Esophagus muscularis mucosa (tissue), 4 donors: ENCODE measurements around the gene ERBB4. TPM values are rescaled to one million over a fixed set of nuclear protein-coding genes. Genes with fewer than 3 reads are reported as not detected.

Source experiments
- DNase-seq: peaks from one replicate; pipeline ENCODE4 v3.0.0-alpha.2; 2017; ENCODE audit errors: extremely low spot score
- H3K27ac ChIP-seq, 4 donors: fragments of 200-600 bp; sonication (generic); replicated peaks in 1 of 4; 1 replicate in 3 of 4; 2 replicates in 1 of 4; pipeline ENCODE4 v1.5.1; 2016 to 2019; ENCODE audit warnings: mild to moderate bottlenecking in 1 of 4
- H3K27me3 ChIP-seq, 4 donors: fragments of 200-600 bp; sonication (generic); one replicate each; pipeline versions ENCODE4 v1.5.1 to v1.6.0; 2016 to 2019
- H3K36me3 ChIP-seq, 4 donors: fragments of 200-600 bp; sonication (generic); one replicate each; pipeline ENCODE4 v1.5.1; 2016 to 2019
- H3K4me1 ChIP-seq, 4 donors: fragments of 200-600 bp; sonication (generic); one replicate each; pipeline ENCODE4 v1.5.1; 2016 to 2019
- H3K4me3 ChIP-seq, 4 donors: fragments of 200-600 bp; sonication (generic); 1 replicate in 2 of 4; 2 replicates in 2 of 4; pipeline ENCODE4 v1.5.1; 2016 to 2019; ENCODE audit warnings: mild to moderate bottlenecking in 4 of 4, moderate library complexity in 1 of 4
- H3K9me3 ChIP-seq, 4 donors: fragments of 200-600 bp; sonication (generic); 1 replicate in 3 of 4; 2 replicates in 1 of 4; pipeline ENCODE4 v1.5.1; 2016 to 2019
- EP300 ChIP-seq: sonication (generic); formaldehyde crosslinking; IDR thresholded peaks from one replicate; pipeline ENCODE4 v1.6.1; 2017; ENCODE audit warnings: antibody characterized with exemption
- POLR2A ChIP-seq: fragments of 450-650 bp; IDR thresholded peaks from one replicate; pipeline ENCODE4 v1.6.1; 2017; ENCODE audit warnings: antibody characterized with exemption, moderate library complexity, mild to moderate bottlenecking, low read depth
- POLR2AphosphoS5 ChIP-seq, 2 donors: sonication (generic); formaldehyde crosslinking; IDR thresholded peaks; one replicate each; pipeline ENCODE4 v1.6.1; 2017; ENCODE audit warnings: antibody characterized with exemption in 2 of 2
- WGBS: methylation state at CpG from one replicate; pipeline ENCODE4 v1.1.5; 2018; 5-methylcytosine and 5-hydroxymethylcytosine counted together
- intact Hi-C: fragments of 100-400 bp; cut with DNase I; formaldehyde crosslinking; loops from one replicate; pipeline ENCODE4 v1.15.1; 2023
- total RNA-seq, 4 donors: library from RNA; depleted of rRNA; stranded (reverse); fragments of >200 nt; gene quantifications; one replicate each; pipeline versions ENCODE4 v1.1.0 to v1.2.1, GENCODE V29; 2016
- TF ChIP-seq, protein P1 (sequence below), 3 experiments: fragments of 200-600 bp in 2 of 3; fragments of 450-650 bp in 1 of 3; sonication (generic) in 2 of 3; IDR thresholded peaks; one replicate each; pipeline ENCODE4 v1.5.1; 2017 to 2019; ENCODE audit warnings: antibody characterized with exemption in 3 of 3, mild to moderate bottlenecking in 2 of 3, moderate library complexity in 1 of 3

Gene ERBB4
- total RNA-seq, 4 donors from 2014 or later: under 0.01 to 0.19 (median 0.17) TPM

DNA sequence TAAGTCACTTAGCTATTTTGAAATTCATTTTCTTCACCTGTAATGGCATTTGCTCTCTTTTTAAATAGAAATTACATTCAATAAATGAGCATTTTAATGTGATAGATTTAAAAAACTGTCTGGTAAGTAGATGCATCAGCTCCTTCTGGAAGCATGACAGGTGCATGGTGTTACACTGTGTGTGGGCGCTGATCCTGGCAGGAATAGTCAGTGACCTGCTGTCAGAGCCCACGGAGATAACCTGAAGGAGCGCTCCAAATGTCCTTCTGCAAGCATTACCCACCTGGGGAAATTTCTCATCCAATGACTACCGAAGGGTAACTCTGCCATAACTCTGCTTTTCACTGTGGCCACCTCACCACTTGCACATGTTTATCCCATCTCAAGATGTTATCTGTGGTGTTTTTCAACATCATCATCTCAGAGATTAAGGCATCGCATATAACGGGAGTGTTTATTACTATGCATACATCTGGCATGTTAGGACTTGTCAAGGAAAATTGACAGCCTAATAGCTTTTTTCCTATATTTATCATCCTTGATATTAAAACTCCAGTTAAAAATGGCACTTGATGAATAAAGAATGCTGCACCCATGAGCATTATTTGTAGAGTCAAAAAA is 637.3 kb downstream of the ERBB4 start:
- H3K27me3 ChIP-seq: no peaks in the 10 kb centered on the region
- no peak overlapping the region for H3K4me3 ChIP-seq
- no peak for DNase-seq
- no peak for TF ChIP-seq POLR2AphosphoS5 (IDR thresholded peaks at IDR 0.05)
- TF ChIP-seq POLR2A: no peak
- TF ChIP-seq EP300: no peak
- TF ChIP-seq, protein P1, sequence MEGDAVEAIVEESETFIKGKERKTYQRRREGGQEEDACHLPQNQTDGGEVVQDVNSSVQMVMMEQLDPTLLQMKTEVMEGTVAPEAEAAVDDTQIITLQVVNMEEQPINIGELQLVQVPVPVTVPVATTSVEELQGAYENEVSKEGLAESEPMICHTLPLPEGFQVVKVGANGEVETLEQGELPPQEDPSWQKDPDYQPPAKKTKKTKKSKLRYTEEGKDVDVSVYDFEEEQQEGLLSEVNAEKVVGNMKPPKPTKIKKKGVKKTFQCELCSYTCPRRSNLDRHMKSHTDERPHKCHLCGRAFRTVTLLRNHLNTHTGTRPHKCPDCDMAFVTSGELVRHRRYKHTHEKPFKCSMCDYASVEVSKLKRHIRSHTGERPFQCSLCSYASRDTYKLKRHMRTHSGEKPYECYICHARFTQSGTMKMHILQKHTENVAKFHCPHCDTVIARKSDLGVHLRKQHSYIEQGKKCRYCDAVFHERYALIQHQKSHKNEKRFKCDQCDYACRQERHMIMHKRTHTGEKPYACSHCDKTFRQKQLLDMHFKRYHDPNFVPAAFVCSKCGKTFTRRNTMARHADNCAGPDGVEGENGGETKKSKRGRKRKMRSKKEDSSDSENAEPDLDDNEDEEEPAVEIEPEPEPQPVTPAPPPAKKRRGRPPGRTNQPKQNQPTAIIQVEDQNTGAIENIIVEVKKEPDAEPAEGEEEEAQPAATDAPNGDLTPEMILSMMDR (IDR thresholded peaks at IDR 0.05): no peak
- H3K9me3 ChIP-seq: no peaks in the 10 kb centered on the region
- 76% methylated on average over 6 of the region's 6 CpGs for WGBS
- peaks cover 0 to 6% (median 2%) of the 10 kb centered on the region in 4 donors for H3K4me1 ChIP-seq
- H3K27ac ChIP-seq: no peak overlapping the region
- intact Hi-C loops: no loop called here
- no peaks in the 10 kb centered on the region for H3K36me3 ChIP-seq

DNA sequence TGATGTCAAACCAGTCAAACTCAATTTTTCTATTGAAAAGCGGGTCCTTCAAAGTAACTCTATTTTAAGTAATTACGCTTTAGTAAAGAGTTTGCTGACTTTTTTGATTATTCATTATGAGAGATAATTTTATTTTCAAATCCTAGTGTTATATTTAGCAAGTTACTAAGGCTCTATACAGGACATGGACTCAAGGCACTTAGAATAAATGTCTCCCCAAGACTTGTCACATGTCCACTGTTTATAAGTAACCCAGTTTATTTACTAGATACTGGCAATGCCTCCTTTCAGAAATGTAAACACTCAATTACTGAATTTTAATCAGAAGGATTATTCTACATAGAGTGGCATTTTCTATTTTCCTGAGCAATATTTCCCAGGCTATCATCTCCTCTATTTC is 638.1 kb downstream of the ERBB4 start:
- Histone ChIP-seq H3K36me3 (no peaks in the 10 kb centered on the region), H3K27me3 (no peaks in the 10 kb centered on the region), H3K4me1 (peaks cover 0 to 6% (median 2%) of the 10 kb centered on the region in 4 donors), H3K4me3 (no peak overlapping the region), H3K27ac (no peak overlapping the region), H3K9me3 (no peaks in the 10 kb centered on the region)
- no peak for TF ChIP-seq POLR2A
- TF ChIP-seq, protein P1 (IDR thresholded peaks at IDR 0.05): no peak
- no peak for TF ChIP-seq POLR2AphosphoS5 (IDR thresholded peaks at IDR 0.05)
- no peak for TF ChIP-seq EP300
- WGBS: 79% methylated on average over 2 of the region's 2 CpGs
- intact Hi-C loops: no loop called here
- DNase-seq: no peak

DNA sequence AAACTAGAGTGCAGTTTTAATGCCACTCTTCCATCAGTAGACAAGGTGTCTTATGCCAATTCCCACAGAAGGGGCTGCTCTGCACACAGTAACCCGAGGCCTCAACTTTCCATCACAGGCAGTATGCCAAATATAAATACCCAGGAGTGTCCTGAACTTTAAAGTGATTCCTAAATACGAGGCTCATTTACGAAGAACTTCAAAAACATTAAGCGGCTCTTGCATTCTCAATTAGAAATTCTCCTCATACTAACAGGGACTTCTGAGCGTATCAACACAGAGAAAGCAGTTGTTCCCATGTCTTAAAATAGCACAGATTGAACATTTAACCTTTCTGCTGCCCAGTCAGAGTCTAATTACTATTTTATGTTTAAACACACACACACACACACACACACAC is 638.6 kb downstream of the ERBB4 start:
- H3K4me1 ChIP-seq: peaks cover 0 to 6% (median 2%) of the 10 kb centered on the region in 4 donors
- WGBS: 39% methylated on average over 5 of the region's 5 CpGs
- DNase-seq: no peak
- no peak overlapping the region for H3K4me3 ChIP-seq
- TF ChIP-seq POLR2AphosphoS5 (IDR thresholded peaks at IDR 0.05) (no peak), EP300 (no peak), POLR2A (no peak)
- TF ChIP-seq, protein P1 (IDR thresholded peaks at IDR 0.05): no peak
- H3K27me3 ChIP-seq: no peaks in the 10 kb centered on the region
- H3K9me3 ChIP-seq: no peaks in the 10 kb centered on the region
- H3K36me3 ChIP-seq: no peaks in the 10 kb centered on the region
- intact Hi-C loops: no loop called here
- no peak overlapping the region for H3K27ac ChIP-seq

DNA sequence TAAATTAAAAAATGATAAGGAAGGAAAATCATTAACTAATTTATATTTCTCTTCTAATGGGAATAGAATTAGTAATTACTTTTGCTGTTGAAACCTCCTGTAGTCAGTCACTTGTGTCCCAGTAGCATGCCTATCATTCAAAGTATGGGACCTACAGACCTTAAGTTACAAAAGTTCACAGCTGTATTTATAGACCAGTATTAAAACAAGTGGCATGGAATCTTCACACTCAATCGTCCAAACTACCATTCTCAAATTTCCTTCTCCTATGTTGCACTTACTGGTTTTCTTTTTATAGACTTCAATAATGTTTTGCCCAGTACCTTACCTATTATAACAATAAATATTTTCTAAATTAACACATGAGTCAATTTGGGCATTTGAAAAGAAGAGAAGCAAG is 639.9 kb downstream of the ERBB4 start:
- 51% methylated on average over 1 of the region's 1 CpG for WGBS

More for the DNA sequence above, 639.9 kb downstream of the ERBB4 start:
- peaks cover 0 to 6% (median 2%) of the 10 kb centered on the region in 4 donors for H3K4me1 ChIP-seq
- TF ChIP-seq POLR2AphosphoS5 (IDR thresholded peaks at IDR 0.05) (no peak), EP300 (no peak), POLR2A (no peak)
- TF ChIP-seq, protein P1 (IDR thresholded peaks at IDR 0.05): no peak
- intact Hi-C loops: no loop called here
- no peak overlapping the region for H3K4me3 ChIP-seq
- no peak overlapping the region for H3K27ac ChIP-seq
- no peak for DNase-seq
- H3K36me3 ChIP-seq: no peaks in the 10 kb centered on the region
- no peaks in the 10 kb centered on the region for H3K9me3 ChIP-seq
- no peaks in the 10 kb centered on the region for H3K27me3 ChIP-seq
